ENCODE data around the gene PPP1R37. TPM values are rescaled to one million over a fixed set of nuclear protein-coding genes. Genes with fewer than 3 reads are reported as not detected.

PPP1R37 gene
- total RNA-seq, 4 donors from 2014 or later: 17.2 to 32.4 (median 17.8) TPM

GRCh38 chr19:45113628-45114027 lies 20.6 kb downstream of the PPP1R37 start:
- TF ChIP-seq CTCF (IDR thresholded peaks at IDR 0.05; ENCODE audit: low read depth): no peak

DNA sequence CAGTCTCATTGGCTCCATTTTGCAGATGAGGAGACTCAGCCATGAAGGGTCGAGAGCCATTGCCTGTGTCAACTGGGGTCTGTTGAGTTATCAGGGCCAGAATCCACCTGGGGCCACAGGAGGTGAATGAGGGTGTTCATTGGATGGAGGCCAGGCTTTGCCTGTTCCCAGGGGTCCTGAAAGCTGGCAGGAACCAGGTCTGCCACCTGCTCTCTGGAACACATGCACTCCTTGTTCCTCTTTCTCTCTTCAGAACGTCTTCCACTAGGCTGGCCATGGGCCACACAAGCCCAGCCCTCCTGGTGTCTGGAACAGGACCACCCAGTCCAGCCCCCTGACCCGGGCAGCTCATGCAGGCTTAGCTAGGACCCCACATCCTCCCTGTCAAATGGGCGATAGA lies 21.1 kb downstream of the PPP1R37 start:
- no peak for TF ChIP-seq CTCF (IDR thresholded peaks at IDR 0.05; ENCODE audit: low read depth)

DNA sequence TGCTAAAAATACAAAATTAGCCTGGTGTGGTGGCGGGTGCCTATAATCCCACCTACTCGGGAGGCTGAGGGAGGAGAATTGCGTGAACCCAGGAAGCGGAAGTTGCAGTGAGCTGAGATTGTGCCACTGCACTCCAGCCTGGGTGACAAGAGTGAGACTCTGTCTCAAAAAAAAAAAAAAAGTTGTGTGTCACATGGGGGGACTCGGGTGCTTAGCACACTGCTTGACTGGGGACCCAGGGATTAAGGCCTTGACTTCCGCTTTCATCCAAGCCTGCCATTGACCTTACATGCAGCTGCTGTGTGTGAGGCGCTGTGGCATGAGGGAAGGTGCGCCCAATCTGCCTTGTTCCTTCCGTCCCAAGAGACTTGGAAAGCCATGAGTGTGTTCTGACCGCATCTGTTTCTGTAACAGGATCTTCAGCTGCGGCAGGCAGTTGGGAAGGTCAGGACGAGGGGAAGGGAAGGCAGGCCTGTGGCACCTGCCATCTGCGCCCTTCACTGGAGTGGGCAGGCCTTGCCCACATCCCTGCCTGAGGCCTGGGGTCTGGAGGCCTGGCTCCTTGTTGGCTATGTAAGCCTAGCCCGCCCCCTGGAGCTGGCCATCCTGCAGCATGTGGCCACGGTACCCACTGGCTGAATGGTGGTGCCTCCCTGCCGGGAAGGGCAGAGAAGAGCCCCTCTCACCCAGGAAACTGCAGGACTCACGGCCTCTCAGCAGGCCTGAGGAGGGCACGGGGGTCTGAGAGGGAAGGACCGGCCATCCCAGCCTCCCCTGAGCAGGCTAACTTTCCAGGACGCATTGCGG lies 23.0 kb downstream of the PPP1R37 start:
- no peak for TF ChIP-seq CTCF (IDR thresholded peaks at IDR 0.05; ENCODE audit: low read depth)

- no peak for TF ChIP-seq CTCF (IDR thresholded peaks at IDR 0.05; ENCODE audit: low read depth)
Observed at GRCh38 chr19:45117167-45117594, 24.2 kb downstream of the PPP1R37 start.

DNA sequence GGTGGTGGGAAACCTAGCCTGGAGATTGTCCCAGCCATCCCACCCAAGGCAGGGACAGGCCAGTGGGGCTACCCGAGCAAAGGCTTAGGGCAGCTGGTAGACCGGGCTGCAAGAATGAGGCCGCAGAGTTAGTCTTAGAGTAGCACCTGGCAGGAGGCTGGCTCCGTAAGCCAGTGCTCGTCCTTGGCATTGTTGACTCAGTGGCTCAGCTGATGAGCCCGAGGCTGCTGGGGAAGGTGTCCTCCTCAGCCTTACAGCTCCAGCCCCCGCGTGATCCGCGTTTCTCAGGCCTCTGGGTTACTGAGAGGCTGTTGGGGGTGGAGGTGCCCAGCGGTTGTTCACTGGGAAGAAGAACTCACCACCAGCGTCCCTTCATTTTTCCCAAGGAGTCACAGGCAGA lies 24.7 kb downstream of the PPP1R37 start:
- TF ChIP-seq CTCF (IDR thresholded peaks at IDR 0.05; ENCODE audit: low read depth): no peak

DNA sequence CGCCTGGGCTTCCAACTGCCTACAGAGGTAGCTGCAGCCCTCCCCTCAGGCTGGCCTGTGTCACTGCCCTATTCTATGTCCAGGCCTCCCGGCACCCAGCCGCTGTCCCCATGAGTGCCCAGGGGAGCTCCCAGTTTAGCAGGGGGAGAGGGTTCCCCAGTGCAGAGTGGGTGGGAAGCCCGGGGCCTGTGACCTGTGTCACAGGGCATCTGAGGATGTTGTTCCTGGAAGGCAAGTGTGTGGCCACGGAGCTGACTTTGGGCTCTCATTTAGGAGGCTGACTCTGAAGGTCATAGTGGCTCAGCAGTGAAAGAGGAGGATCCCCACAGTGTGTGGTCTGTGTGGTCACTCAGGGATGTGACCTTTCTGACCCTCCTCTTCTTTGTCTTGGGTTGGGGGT lies 25.1 kb downstream of the PPP1R37 start:
- TF ChIP-seq CTCF (IDR thresholded peaks at IDR 0.05; ENCODE audit: low read depth): no peak

DNA sequence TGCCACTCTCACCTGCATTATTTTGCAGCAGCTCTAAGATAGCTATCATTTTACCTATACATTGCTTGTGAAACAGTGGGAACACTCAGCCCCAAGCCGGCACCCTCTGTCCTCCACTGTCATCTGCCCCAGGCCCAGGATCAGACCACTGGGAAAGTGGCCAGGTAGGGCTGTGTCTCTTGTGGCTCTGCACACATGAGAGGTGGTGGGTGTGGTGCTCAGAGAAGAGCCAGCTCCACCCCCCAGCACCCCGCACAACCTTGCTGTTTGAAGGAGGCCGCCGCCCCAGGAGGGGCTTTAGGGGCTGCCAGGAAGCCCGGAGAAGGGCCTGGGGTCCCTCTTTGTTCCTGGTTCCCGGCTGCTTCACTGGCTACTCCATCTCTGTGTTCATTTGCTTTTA lies 26.6 kb downstream of the PPP1R37 start:
- TF ChIP-seq CTCF (IDR thresholded peaks at IDR 0.05; ENCODE audit: low read depth): no peak

Data from subcutaneous adipose tissue (tissue), 4 donors.